GM19452 (cell line): ENCODE measurements around the gene ALDH1L1.

Experiments
- ATAC-seq: cut with Tn5 transposase; IDR thresholded peaks from one replicate; pipeline ENCODE4 v1.9.1; 2021; ENCODE audit not compliant: unreplicated experiment

Gene ALDH1L1

GRCh38 chr3:126124148-126124868 lies 56.1 kb downstream of the ALDH1L1 start:
- ATAC-seq, result no peak

GRCh38 chr3:126121632-126122031 lies 58.8 kb downstream of the ALDH1L1 start:
- ATAC-seq, result no peak

- no peak for ATAC-seq
These were observed 59.3 kb downstream of the ALDH1L1 start for GRCh38 chr3:126121074-126121473.

- ATAC-seq, result no peak
These were observed 60.4 kb downstream of the ALDH1L1 start for GRCh38 chr3:126119976-126120375.

- no peak for ATAC-seq
These were observed 61.2 kb downstream of the ALDH1L1 start for GRCh38 chr3:126119008-126119675.

- no peak for ATAC-seq
These were observed 61.8 kb downstream of the ALDH1L1 start for GRCh38 chr3:126118591-126118990.

GRCh38 chr3:126117786-126118185 lies 62.6 kb downstream of the ALDH1L1 start:
- no peak for ATAC-seq

GRCh38 chr3:126117212-126117611 lies 63.2 kb downstream of the ALDH1L1 start:
- no peak for ATAC-seq

- no peak for ATAC-seq
These were observed 63.9 kb downstream of the ALDH1L1 start for GRCh38 chr3:126116526-126116925.

- no peak for ATAC-seq
These were observed 65.7 kb downstream of the ALDH1L1 start for GRCh38 chr3:126114443-126115386.

GRCh38 chr3:126113733-126114442 lies 66.5 kb downstream of the ALDH1L1 start:
- no peak for ATAC-seq

GRCh38 chr3:126113238-126113555 lies 67.2 kb downstream of the ALDH1L1 start:
- ATAC-seq, result no peak

GRCh38 chr3:126112531-126113237 lies 67.7 kb downstream of the ALDH1L1 start:
- ATAC-seq, result no peak

GRCh38 chr3:126111566-126112475 lies 68.6 kb downstream of the ALDH1L1 start:
- ATAC-seq, result no peak

GRCh38 chr3:126111126-126111551 lies 69.2 kb downstream of the ALDH1L1 start:
- ATAC-seq, result no peak

- ATAC-seq, result no peak
These were observed 69.8 kb downstream of the ALDH1L1 start for GRCh38 chr3:126110431-126111125.

GRCh38 chr3:126109880-126110235 lies 70.5 kb downstream of the ALDH1L1 start:
- no peak for ATAC-seq

- no peak for ATAC-seq
These were observed 71.1 kb downstream of the ALDH1L1 start for GRCh38 chr3:126109146-126109879.
